Fibroblast of gingiva (primary cell): ENCODE data around the gene ABHD8.

Experiments used
- DNase-seq: peaks from one replicate; pipeline ENCODE4 v3.0.0-alpha.2; 2011; ENCODE audit warnings: low read depth

ABHD8 gene

GRCh38 chr19:17303167-17303939 lies at the start of gene ABHD8:
ABHD8 (minus strand) TSS chr19:17303425; CDS start chr19:17301616, 1,809 bp downstream.
- DNase-seq, result peak; percentile 94

- DNase-seq, result no peak
Observed at GRCh38 chr19:17352608-17353280, 49.5 kb upstream of the ABHD8 start.

GRCh38 chr19:17351815-17352435 lies 48.7 kb upstream of the ABHD8 start:
- DNase-seq, result no peak

- peak; percentile 62 for DNase-seq
Observed at GRCh38 chr19:17348700-17349099, 45.5 kb upstream of the ABHD8 start.

GRCh38 chr19:17347877-17348276 lies 44.7 kb upstream of the ABHD8 start:
- no peak for DNase-seq

GRCh38 chr19:17347361-17347760 lies 44.1 kb upstream of the ABHD8 start:
- no peak for DNase-seq

- peak; percentile 40 for DNase-seq
Observed at GRCh38 chr19:17346109-17346671, 43.0 kb upstream of the ABHD8 start.

GRCh38 chr19:17341845-17342244 lies 38.6 kb upstream of the ABHD8 start:
- DNase-seq, result no peak

- no peak for DNase-seq
Observed at GRCh38 chr19:17341386-17341785, 38.2 kb upstream of the ABHD8 start.

- no peak for DNase-seq
Observed at GRCh38 chr19:17340871-17341357, 37.7 kb upstream of the ABHD8 start.

- no peak for DNase-seq
Observed at GRCh38 chr19:17340302-17340870, 37.2 kb upstream of the ABHD8 start.

GRCh38 chr19:17339088-17339741 lies 36.0 kb upstream of the ABHD8 start:
- no peak for DNase-seq

- DNase-seq, result no peak
Observed at GRCh38 chr19:17338433-17339078, 35.3 kb upstream of the ABHD8 start.

- DNase-seq, result no peak
Observed at GRCh38 chr19:17337675-17338432, 34.6 kb upstream of the ABHD8 start.

GRCh38 chr19:17336872-17337674 lies 33.8 kb upstream of the ABHD8 start, which contains the start of gene GTPBP3:
GTPBP3 (plus strand) TSS chr19:17337553; CDS start chr19:17337612, 59 bp downstream.
- peak; percentile 98 for DNase-seq

- DNase-seq, result no peak
Observed at GRCh38 chr19:17335575-17335974, 32.4 kb upstream of the ABHD8 start.

GRCh38 chr19:17334414-17335409 lies 31.5 kb upstream of the ABHD8 start, which contains the start of gene ANO8:
ANO8 (minus strand) TSS chr19:17334855; CDS start chr19:17334670, 185 bp downstream.
- peak; percentile 100 for DNase-seq
